ENCODE measurements around the gene DCLRE1B. TPM values are rescaled to one million over a fixed set of nuclear protein-coding genes. Genes with fewer than 3 reads are reported as not detected.

DCLRE1B gene
- total RNA-seq, 4 donors from 2014 or later, result 3.2 to 9.2 (median 5.1) TPM

- WGBS, 2 donors (ENCODE audit: low coverage in 1 of 2), result 0% methylated on average over 7 of the region's 64 CpGs; no CpG with 5 or more reads in 1 of the 2 donors
- peaks cover 0 to 58% (median 20%) of the 10 kb centered on the region in 3 donors for H3K4me1 ChIP-seq
- no peaks in the 10 kb centered on the region for H3K9me3 ChIP-seq
- H3K36me3 ChIP-seq, result no peaks in the 10 kb centered on the region
- no peaks in the 10 kb centered on the region for H3K27me3 ChIP-seq
- TF ChIP-seq, protein P1, sequence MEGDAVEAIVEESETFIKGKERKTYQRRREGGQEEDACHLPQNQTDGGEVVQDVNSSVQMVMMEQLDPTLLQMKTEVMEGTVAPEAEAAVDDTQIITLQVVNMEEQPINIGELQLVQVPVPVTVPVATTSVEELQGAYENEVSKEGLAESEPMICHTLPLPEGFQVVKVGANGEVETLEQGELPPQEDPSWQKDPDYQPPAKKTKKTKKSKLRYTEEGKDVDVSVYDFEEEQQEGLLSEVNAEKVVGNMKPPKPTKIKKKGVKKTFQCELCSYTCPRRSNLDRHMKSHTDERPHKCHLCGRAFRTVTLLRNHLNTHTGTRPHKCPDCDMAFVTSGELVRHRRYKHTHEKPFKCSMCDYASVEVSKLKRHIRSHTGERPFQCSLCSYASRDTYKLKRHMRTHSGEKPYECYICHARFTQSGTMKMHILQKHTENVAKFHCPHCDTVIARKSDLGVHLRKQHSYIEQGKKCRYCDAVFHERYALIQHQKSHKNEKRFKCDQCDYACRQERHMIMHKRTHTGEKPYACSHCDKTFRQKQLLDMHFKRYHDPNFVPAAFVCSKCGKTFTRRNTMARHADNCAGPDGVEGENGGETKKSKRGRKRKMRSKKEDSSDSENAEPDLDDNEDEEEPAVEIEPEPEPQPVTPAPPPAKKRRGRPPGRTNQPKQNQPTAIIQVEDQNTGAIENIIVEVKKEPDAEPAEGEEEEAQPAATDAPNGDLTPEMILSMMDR (IDR thresholded peaks at IDR 0.05), result peak in 1 of 4 experiments; percentile 40
- TF ChIP-seq EP300 (IDR thresholded peaks at IDR 0.05), result no peak
- no peak for TF ChIP-seq POLR2A (IDR thresholded peaks at IDR 0.05)
- TF ChIP-seq POLR2AphosphoS5 (IDR thresholded peaks at IDR 0.05), result no peak
- H3K4me3 ChIP-seq, result peak overlapping the region; percentile 77 to 93
- peak overlapping the region; percentile 82 to 99 (median 98) for H3K27ac ChIP-seq
- ATAC-seq, result peak; percentile 60
Observed at GRCh38 chr1:113929750-113930498, 24.8 kb downstream of the DCLRE1B start.

GRCh38 chr1:113930499-113931161 is 25.5 kb downstream of the DCLRE1B start:
- H3K4me1 ChIP-seq, result peaks cover 0 to 58% (median 20%) of the 10 kb centered on the region in 3 donors
- no peak for TF ChIP-seq POLR2A (IDR thresholded peaks at IDR 0.05)
- peak; percentile 12 for TF ChIP-seq POLR2AphosphoS5 (IDR thresholded peaks at IDR 0.05)
- no peaks in the 10 kb centered on the region for H3K9me3 ChIP-seq
- no peaks in the 10 kb centered on the region for H3K36me3 ChIP-seq
- 0 to 2% methylated on average over 2 to 6 of the region's 8 CpGs for WGBS, 2 donors (ENCODE audit: low coverage in 1 of 2)
- ATAC-seq, result no peak
- H3K27me3 ChIP-seq, result no peaks in the 10 kb centered on the region
- H3K27ac ChIP-seq, result peak overlapping the region; percentile 82 to 99 (median 98)
- peak overlapping the region; percentile 77 to 93 for H3K4me3 ChIP-seq

DNA sequence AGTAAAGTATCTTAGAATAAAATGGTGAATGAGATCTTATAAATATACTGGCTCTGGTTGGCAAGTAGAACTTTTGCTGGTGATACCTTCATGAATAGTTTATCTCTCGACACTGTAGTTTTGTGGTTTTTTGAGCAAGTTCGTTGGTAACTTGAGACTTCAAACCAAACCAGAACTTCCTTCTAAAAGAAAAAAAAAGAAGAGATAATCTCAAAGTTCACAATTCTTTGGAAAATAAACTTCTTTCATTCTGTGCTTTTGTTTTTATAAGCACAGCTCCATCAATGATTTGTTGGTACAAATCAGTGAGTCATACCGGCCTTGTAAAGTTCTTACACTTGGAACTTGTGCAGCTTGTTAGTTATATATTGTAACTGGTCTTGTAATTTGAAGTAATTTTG is 26.3 kb downstream of the DCLRE1B start:
- no peak for ATAC-seq
- no peaks in the 10 kb centered on the region for H3K36me3 ChIP-seq
- no peaks in the 10 kb centered on the region for H3K27me3 ChIP-seq
- WGBS, 2 donors (ENCODE audit: low coverage in 1 of 2), result 13 to 20% methylated on average over 3 of the region's 3 CpGs
- H3K4me1 ChIP-seq, result peaks cover 0 to 63% (median 20%) of the 10 kb centered on the region in 3 donors
- H3K9me3 ChIP-seq, result no peaks in the 10 kb centered on the region
- H3K4me3 ChIP-seq, result peak overlapping the region in 1 of 2 donors; percentile 93
- peak overlapping the region; percentile 45 to 99 (median 90) for H3K27ac ChIP-seq
- TF ChIP-seq, protein P1 (IDR thresholded peaks at IDR 0.05), result no peak
- TF ChIP-seq POLR2A (IDR thresholded peaks at IDR 0.05), result no peak
- no peak for TF ChIP-seq POLR2AphosphoS5 (IDR thresholded peaks at IDR 0.05)
- no peak for TF ChIP-seq EP300 (IDR thresholded peaks at IDR 0.05)

- Histone ChIP-seq H3K27me3 (no peaks in the 10 kb centered on the region), H3K4me3 (no peak overlapping the region), H3K27ac (no peak overlapping the region), H3K4me1 (peaks cover 0 to 74% (median 20%) of the 10 kb centered on the region in 3 donors), H3K9me3 (no peaks in the 10 kb centered on the region), H3K36me3 (no peaks in the 10 kb centered on the region)
- ATAC-seq, result no peak
- TF ChIP-seq, protein P1 (IDR thresholded peaks at IDR 0.05), result no peak
- no peak for TF ChIP-seq EP300 (IDR thresholded peaks at IDR 0.05)
- no peak for TF ChIP-seq POLR2A (IDR thresholded peaks at IDR 0.05)
- TF ChIP-seq POLR2AphosphoS5 (IDR thresholded peaks at IDR 0.05), result no peak
Observed at GRCh38 chr1:113934006-113934405, 28.9 kb downstream of the DCLRE1B start.

DNA sequence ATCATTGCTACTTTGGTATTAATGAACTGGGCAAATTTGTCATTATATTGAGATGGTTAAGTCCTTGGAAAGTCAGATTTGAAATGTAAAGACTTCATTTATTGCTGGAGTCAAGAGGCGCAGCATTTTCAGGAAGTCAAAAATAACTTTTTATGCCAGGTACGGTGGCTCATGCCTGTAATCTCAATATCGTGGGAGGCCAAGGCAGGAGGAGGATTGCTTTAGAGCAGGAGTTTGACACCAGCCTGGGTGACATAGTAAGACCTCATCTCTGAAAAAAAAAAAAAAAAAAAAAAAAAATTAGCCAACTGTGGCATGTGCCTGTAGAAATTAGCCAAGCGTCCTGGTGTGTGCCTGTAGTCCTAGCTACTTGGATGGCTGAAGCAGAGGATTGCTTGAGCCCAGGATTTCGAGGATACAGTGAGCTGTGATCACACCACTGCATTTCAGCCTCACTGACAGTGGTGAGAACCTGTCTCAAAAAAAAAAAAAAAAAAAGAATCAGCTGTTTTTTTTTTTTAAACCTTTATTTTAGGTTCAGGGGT is 29.5 kb downstream of the DCLRE1B start:
- no peaks in the 10 kb centered on the region for H3K27me3 ChIP-seq
- H3K4me1 ChIP-seq, result peaks cover 0 to 79% (median 25%) of the 10 kb centered on the region in 3 donors
- ATAC-seq, result no peak
- H3K27ac ChIP-seq, result no peak overlapping the region
- TF ChIP-seq EP300 (IDR thresholded peaks at IDR 0.05) (no peak), POLR2A (IDR thresholded peaks at IDR 0.05) (no peak), POLR2AphosphoS5 (IDR thresholded peaks at IDR 0.05) (no peak)
- TF ChIP-seq, protein P1 (IDR thresholded peaks at IDR 0.05), result no peak
- no peaks in the 10 kb centered on the region for H3K36me3 ChIP-seq
- H3K9me3 ChIP-seq, result no peaks in the 10 kb centered on the region
- no peak overlapping the region for H3K4me3 ChIP-seq
- 46 to 61% methylated on average over 4 to 5 of the region's 5 CpGs for WGBS, 2 donors (ENCODE audit: low coverage in 1 of 2)

Data from gastroesophageal sphincter (tissue), 4 donors.